Duodenal mucosa (tissue), 2 donors: ENCODE results near the gene NR3C1.

Experiments used
- H3K27ac ChIP-seq: one replicate; pipeline ENCODE4 v1.7.0; 2013; ENCODE audit warnings: low read depth, low read length
- H3K27me3 ChIP-seq, 2 donors: one replicate each; pipeline ENCODE4 v1.7.0; 2013; ENCODE audit warnings: low read length in 2 of 2, control low read depth in 1 of 2; ENCODE audit not compliant: insufficient read depth in 2 of 2, control insufficient read depth in 1 of 2
- H3K36me3 ChIP-seq, 2 donors: one replicate each; pipeline ENCODE4 v1.7.0; 2013; ENCODE audit warnings: low read length in 2 of 2, control low read depth in 1 of 2; ENCODE audit not compliant: insufficient read depth in 2 of 2, control insufficient read depth in 1 of 2
- H3K4me1 ChIP-seq, 2 donors: one replicate each; pipeline ENCODE4 v1.7.0; 2013; ENCODE audit warnings: low read length in 2 of 2, control low read depth in 1 of 2; ENCODE audit not compliant: insufficient read depth in 2 of 2, control insufficient read depth in 1 of 2
- H3K4me3 ChIP-seq, 2 donors: one replicate each; pipeline ENCODE4 v1.7.0; 2013; ENCODE audit warnings: low read length in 2 of 2, low read depth in 1 of 2
- H3K9ac ChIP-seq, 2 donors: one replicate each; pipeline ENCODE4 v1.7.0; 2013; ENCODE audit warnings: low read length in 2 of 2, low read depth in 1 of 2
- H3K9me3 ChIP-seq, 2 donors: one replicate each; pipeline ENCODE4 v1.7.0; 2013; ENCODE audit warnings: low read length in 2 of 2, control low read depth in 1 of 2; ENCODE audit not compliant: control insufficient read depth in 1 of 2

The NR3C1 gene

GRCh38 chr5:143403593-143404415 is at the start of gene NR3C1:
Gene NR3C1, minus strand, starts transcription at chr5:143403686. Its CDS starts 2,847 bp downstream, at chr5:143400839.
- H3K9ac ChIP-seq, result peak within 1 kb of the TSS; percentile 83 to 87
- H3K4me3 ChIP-seq, result peak within 1 kb of the TSS; percentile 91 to 97
- H3K27me3 ChIP-seq, result no peaks in the 10 kb centered on the region
- peaks cover 0 to 4% of the 10 kb centered on the region in 2 donors for H3K36me3 ChIP-seq
- H3K4me1 ChIP-seq, result peaks cover 23 to 34% of the 10 kb centered on the region in 2 donors
- peak within 1 kb of the TSS; percentile 95 for H3K27ac ChIP-seq
- no peaks in the 10 kb centered on the region for H3K9me3 ChIP-seq

DNA sequence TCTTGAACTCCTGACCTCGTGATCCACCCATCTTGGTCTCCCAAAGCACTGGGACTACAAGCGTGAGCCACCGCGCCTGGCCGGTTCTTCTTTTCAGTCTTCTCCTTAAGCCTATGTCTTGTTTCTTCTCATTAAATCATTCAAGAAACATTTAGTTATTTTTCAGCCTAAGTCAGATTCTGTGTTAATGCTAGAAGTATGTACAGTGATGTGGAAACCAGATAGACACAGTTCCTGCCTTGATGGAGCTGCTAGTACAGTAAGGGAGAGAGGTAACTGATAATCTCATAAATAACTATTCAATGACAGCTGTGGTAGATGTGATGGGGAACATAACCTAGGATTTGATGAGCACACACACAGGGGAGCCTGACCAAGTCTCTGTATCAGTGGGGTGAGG is 46.3 kb upstream of the NR3C1 start:
- Histone ChIP-seq H3K4me3 (no peak overlapping the region), H3K27me3 (no peaks in the 10 kb centered on the region), H3K36me3 (no peaks in the 10 kb centered on the region), H3K9ac (no peak overlapping the region), H3K9me3 (no peaks in the 10 kb centered on the region), H3K4me1 (no peaks in the 10 kb centered on the region), H3K27ac (no peak overlapping the region)

DNA sequence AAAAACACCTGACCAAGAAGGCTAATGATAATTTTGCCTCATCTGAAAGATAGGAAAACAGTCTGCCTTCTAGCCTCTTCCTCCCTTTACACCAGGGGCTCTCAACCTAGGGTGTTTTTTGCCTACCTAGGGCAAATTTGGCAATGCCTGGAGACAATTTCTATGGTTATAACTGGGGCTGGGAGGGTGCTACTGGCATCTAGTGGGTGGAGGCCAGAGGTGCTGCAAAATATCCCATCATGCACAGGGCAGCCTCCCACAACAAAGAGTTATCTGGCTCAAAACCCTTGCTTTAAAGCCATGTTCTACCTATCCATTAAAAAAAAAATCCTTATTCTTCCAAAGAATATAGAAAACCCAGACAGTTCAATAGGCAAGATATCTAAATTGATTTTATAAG is 45.0 kb upstream of the NR3C1 start:
- no peak overlapping the region for H3K27ac ChIP-seq
- H3K4me1 ChIP-seq, result no peaks in the 10 kb centered on the region
- H3K4me3 ChIP-seq, result no peak overlapping the region
- H3K9me3 ChIP-seq, result no peaks in the 10 kb centered on the region
- H3K36me3 ChIP-seq, result no peaks in the 10 kb centered on the region
- H3K9ac ChIP-seq, result no peak overlapping the region
- H3K27me3 ChIP-seq, result no peaks in the 10 kb centered on the region

- H3K27me3 ChIP-seq, result no peaks in the 10 kb centered on the region
- H3K4me1 ChIP-seq, result no peaks in the 10 kb centered on the region
- no peaks in the 10 kb centered on the region for H3K9me3 ChIP-seq
- H3K9ac ChIP-seq, result no peak overlapping the region
- H3K27ac ChIP-seq, result no peak overlapping the region
- no peak overlapping the region for H3K4me3 ChIP-seq
- no peaks in the 10 kb centered on the region for H3K36me3 ChIP-seq
These were observed 44.5 kb upstream of the NR3C1 start for GRCh38 chr5:143447983-143448382.

DNA sequence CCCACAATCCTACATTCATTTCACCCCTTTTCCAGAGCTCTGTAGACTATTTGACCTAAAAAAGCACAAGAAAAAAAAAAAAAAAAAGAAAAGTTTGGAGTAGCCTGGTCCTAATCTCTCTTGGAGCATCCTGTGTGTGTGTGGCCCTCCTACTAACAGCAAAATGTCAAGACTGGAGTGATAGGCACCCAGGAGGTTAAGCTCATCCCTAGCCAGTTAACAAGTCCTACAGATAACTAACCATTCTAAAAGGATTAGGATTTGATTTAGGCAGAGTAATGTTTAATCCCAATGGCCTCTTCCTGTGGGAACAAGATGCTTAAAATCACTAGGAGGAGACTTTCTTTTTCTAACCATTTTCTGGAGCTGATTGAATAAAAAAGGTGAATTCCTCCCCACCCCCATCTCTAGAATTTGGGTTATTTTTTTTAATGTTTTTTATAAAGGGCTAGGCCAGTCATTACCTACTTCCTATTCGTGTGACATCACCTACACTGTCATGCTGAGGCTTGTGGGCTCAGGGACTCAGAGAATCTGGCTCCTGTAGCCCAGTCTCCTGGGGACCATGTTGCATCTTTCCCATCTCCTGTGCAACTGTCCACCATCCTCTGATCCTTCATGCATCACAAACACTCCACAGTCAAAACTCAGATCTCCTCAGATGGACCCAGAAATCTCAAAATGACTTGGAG is 43.2 kb upstream of the NR3C1 start:
- Histone ChIP-seq H3K4me1 (no peaks in the 10 kb centered on the region), H3K4me3 (no peak overlapping the region)

DNA sequence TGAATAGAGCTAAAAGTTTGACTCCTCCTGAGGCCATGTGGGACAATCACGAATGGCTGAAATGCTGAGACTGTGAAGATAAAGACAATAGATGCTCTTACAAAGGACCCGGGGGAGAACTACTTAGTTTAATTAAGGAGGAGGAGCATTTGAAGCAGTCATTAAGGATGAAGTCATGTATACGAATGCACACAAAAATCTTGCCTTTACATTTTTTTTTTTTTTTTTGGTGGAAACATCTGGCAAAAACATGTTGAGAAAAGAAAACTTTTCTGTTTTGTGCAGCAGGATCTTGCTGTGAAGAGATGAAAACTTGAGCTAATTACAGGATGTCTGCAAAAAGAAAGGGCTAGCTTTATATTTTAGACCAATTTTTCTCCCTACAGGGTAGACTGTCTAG is 42.3 kb upstream of the NR3C1 start:
- Histone ChIP-seq H3K9ac (no peak overlapping the region), H3K4me1 (no peaks in the 10 kb centered on the region), H3K36me3 (no peaks in the 10 kb centered on the region), H3K4me3 (no peak overlapping the region), H3K9me3 (no peaks in the 10 kb centered on the region), H3K27ac (no peak overlapping the region), H3K27me3 (no peaks in the 10 kb centered on the region)

More for the DNA sequence above, 43.2 kb upstream of the NR3C1 start:
- Histone ChIP-seq H3K36me3 (no peaks in the 10 kb centered on the region), H3K27ac (no peak overlapping the region), H3K9ac (no peak overlapping the region), H3K9me3 (no peaks in the 10 kb centered on the region), H3K27me3 (no peaks in the 10 kb centered on the region)

DNA sequence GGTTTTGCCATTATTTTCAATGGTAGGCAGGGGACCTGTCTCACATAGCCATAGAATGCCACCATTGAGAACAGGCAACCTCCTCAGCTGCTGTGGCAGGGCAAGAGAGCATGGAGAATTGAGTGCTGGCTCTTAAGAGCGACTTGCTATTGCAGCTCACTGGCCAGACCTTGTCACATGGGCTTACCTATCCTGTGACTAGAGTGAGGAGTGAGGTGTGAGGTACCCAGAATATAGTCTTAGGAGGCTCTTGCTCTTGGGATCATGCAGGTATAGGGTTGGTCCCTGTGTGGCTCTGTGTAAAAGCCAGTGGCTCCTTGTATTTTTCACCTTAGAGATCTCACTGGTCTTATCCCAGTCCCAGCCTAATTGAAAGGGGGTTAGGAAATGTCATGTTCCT is 39.8 kb upstream of the NR3C1 start:
- Histone ChIP-seq H3K9me3 (no peaks in the 10 kb centered on the region), H3K27me3 (no peaks in the 10 kb centered on the region), H3K4me1 (no peaks in the 10 kb centered on the region), H3K27ac (no peak overlapping the region), H3K9ac (no peak overlapping the region), H3K36me3 (no peaks in the 10 kb centered on the region), H3K4me3 (no peak overlapping the region)

DNA sequence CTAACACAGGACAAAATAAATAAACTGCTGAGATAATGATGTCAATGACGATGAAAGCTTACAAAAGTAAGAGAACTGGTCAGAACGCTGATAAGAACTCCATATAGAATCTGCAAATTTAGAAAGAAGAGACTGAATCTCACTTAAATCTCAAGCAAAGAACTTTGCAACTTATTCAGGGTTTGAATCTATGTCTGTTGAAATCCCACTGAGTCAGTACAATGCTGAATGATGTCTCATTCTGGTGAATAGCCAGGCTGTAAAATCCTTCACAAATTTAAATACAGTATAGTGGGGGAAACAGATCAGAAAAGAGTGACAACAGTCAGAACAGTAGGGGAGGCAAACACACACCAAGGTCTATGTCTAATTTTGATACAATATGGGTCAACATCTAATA is 38.9 kb upstream of the NR3C1 start:
- H3K27ac ChIP-seq, result no peak overlapping the region
- no peak overlapping the region for H3K9ac ChIP-seq
- no peaks in the 10 kb centered on the region for H3K36me3 ChIP-seq
- no peaks in the 10 kb centered on the region for H3K4me1 ChIP-seq
- H3K27me3 ChIP-seq, result peaks cover 0 to 5% of the 10 kb centered on the region in 2 donors
- H3K9me3 ChIP-seq, result no peaks in the 10 kb centered on the region
- no peak overlapping the region for H3K4me3 ChIP-seq

DNA sequence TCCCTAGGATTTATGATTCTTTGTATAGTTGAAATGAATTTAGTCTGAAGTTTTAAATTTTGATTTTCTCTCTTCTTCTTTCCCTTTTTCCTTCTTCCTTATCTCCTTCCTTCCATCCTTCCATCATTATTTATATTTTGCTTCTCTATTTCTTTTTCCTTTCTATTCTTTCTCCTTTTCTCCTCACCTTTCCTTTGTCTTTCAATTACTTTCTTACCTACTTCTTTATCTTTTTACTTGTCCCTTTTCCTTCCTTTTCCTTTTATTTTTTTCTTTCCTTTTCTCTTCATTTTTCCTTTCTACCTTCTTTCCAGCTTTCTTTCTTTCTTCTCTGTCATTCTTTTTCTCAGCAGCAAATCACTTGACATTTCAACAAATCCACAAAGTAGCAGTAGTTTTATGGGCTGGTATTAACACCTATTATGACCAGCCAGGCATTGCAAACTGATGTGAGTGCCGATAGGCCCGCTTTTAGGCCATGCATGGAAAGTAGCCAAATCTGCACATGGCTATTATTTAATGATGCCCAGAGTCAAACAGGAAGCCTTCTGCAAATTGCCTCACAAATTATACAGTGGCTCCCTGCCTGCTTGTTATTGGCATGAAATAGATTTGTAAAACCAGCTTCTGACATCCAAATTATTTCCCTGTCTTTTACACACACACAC is 37.1 kb upstream of the NR3C1 start:
- no peak overlapping the region for H3K27ac ChIP-seq
- H3K9ac ChIP-seq, result no peak overlapping the region
- H3K9me3 ChIP-seq, result no peaks in the 10 kb centered on the region
- no peaks in the 10 kb centered on the region for H3K36me3 ChIP-seq
- no peak overlapping the region for H3K4me3 ChIP-seq
- H3K4me1 ChIP-seq, result no peaks in the 10 kb centered on the region
- peaks cover 0 to 6% of the 10 kb centered on the region in 2 donors for H3K27me3 ChIP-seq

- peaks cover 0 to 6% of the 10 kb centered on the region in 2 donors for H3K27me3 ChIP-seq
- no peaks in the 10 kb centered on the region for H3K9me3 ChIP-seq
- no peak overlapping the region for H3K9ac ChIP-seq
- no peak overlapping the region for H3K27ac ChIP-seq
- H3K4me1 ChIP-seq, result peaks cover 7 to 10% of the 10 kb centered on the region in 2 donors
- no peaks in the 10 kb centered on the region for H3K36me3 ChIP-seq
- H3K4me3 ChIP-seq, result no peak overlapping the region
These were observed 34.3 kb upstream of the NR3C1 start for GRCh38 chr5:143437666-143438273.
